ENCODE measurements around the gene CLPTM1L.

CLPTM1L gene

DNA sequence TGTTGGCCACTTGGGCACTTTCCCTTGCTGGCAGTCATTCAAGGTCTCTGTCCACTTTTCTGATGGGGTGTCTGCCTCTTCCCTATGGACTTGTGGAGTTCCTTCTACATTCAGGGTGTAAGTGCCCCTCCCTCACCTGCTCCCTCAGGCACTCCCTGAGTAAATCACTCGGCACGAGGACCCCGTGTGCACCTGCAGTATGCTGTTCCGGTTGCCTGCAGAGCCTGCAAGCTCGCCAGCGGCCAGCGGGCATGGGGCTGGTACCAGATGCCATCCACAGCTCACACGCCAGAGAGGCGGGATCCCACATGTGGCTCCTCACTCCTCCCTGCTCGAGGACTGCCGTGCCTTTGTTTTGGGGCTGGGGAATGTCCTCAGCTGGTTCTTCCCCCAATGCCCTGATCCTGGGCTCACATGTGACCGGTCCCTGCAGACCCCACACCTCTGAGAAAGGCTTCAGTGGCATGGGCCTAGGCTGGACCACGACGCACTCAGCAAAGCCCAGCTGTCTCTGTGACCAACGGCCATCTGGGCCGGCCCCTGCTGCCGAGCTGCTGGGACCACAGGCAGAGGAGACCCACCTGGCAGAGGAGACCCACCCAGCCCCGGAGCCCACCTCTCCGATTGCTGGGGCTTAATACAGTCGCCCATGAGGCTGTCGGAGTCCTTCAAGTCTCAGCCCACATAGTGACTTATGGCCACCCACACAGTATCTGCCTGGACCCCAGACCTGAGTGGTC, 46.1 kb upstream of the CLPTM1L start:
- H3K9ac ChIP-seq (ENCODE audit: low read depth, low read length, poor library complexity, severe bottlenecking) = no peak overlapping the region
- H3K36me3 ChIP-seq (ENCODE audit: insufficient read depth, low read length) = no peaks in the 10 kb centered on the region
- no peaks in the 10 kb centered on the region for H3K9me2 ChIP-seq (replicated peaks; ENCODE audit: low read depth, low read length)
- H3K4me3 ChIP-seq (ENCODE audit: low read length, poor library complexity, severe bottlenecking) = no peak overlapping the region
- H3K4me2 ChIP-seq (ENCODE audit: low read depth, low read length, poor library complexity, severe bottlenecking) = no peak overlapping the region
- H3F3A ChIP-seq (ENCODE audit: low read depth) = no peaks in the 10 kb centered on the region
- H2AFZ ChIP-seq (ENCODE audit: low read length) = no peak overlapping the region
- no peak for TF ChIP-seq EZH2phosphoT487 (IDR thresholded peaks at IDR 0.05; ENCODE audit: borderline replicate concordance)
- TF ChIP-seq, protein P1, sequence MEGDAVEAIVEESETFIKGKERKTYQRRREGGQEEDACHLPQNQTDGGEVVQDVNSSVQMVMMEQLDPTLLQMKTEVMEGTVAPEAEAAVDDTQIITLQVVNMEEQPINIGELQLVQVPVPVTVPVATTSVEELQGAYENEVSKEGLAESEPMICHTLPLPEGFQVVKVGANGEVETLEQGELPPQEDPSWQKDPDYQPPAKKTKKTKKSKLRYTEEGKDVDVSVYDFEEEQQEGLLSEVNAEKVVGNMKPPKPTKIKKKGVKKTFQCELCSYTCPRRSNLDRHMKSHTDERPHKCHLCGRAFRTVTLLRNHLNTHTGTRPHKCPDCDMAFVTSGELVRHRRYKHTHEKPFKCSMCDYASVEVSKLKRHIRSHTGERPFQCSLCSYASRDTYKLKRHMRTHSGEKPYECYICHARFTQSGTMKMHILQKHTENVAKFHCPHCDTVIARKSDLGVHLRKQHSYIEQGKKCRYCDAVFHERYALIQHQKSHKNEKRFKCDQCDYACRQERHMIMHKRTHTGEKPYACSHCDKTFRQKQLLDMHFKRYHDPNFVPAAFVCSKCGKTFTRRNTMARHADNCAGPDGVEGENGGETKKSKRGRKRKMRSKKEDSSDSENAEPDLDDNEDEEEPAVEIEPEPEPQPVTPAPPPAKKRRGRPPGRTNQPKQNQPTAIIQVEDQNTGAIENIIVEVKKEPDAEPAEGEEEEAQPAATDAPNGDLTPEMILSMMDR (conservative IDR thresholded peaks at IDR 0.05; ENCODE audit: low read length) = no peak
- no peaks in the 10 kb centered on the region for H4K20me1 ChIP-seq (ENCODE audit: insufficient read depth, low read length, poor library complexity, severe bottlenecking)
- H3K27me3 ChIP-seq (ENCODE audit: insufficient read depth, low read length, poor library complexity, severe bottlenecking) = no peaks in the 10 kb centered on the region
- no peaks in the 10 kb centered on the region for H3K79me2 ChIP-seq (ENCODE audit: insufficient read depth, low read length)
- no peaks in the 10 kb centered on the region for H3K9me3 ChIP-seq (ENCODE audit: insufficient read depth, low read depth, low read length)
- H3K4me1 ChIP-seq (ENCODE audit: insufficient read depth, low read length, poor library complexity, severe bottlenecking) = peaks cover 13% of the 10 kb centered on the region

DNA sequence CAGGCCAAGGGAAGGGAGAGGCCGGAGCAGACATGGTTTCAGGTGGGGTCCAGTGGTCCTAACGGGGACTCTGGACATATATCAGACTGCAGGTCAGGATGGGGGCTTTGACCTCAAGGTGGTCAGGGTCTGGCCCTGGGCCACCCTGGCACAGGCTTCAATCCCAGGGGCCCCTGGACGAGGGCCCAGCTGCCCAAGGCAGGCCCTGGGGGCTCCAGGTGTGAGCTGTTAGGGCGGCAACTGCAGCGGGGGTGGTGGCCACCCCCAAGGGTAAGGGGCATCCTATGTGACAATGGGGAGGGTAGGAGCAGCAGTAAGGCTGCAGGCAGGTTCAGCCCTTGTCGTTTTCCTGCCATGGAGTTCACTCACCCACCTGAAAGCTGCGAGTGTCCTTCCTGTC, 45.4 kb upstream of the CLPTM1L start:
- no peaks in the 10 kb centered on the region for H3F3A ChIP-seq (ENCODE audit: low read depth)
- TF ChIP-seq, protein P1 (conservative IDR thresholded peaks at IDR 0.05; ENCODE audit: low read length) = no peak
- no peaks in the 10 kb centered on the region for H3K9me3 ChIP-seq (ENCODE audit: insufficient read depth, low read depth, low read length)
- no peaks in the 10 kb centered on the region for H3K27me3 ChIP-seq (ENCODE audit: insufficient read depth, low read length, poor library complexity, severe bottlenecking)
- H3K9me2 ChIP-seq (replicated peaks; ENCODE audit: low read depth, low read length) = no peaks in the 10 kb centered on the region
- no peaks in the 10 kb centered on the region for H3K36me3 ChIP-seq (ENCODE audit: insufficient read depth, low read length)
- H3K4me2 ChIP-seq (ENCODE audit: low read depth, low read length, poor library complexity, severe bottlenecking) = no peak overlapping the region
- no peaks in the 10 kb centered on the region for H3K79me2 ChIP-seq (ENCODE audit: insufficient read depth, low read length)
- H3K4me1 ChIP-seq (ENCODE audit: insufficient read depth, low read length, poor library complexity, severe bottlenecking) = peaks cover 17% of the 10 kb centered on the region
- H4K20me1 ChIP-seq (ENCODE audit: insufficient read depth, low read length, poor library complexity, severe bottlenecking) = no peaks in the 10 kb centered on the region
- no peak overlapping the region for H3K4me3 ChIP-seq (ENCODE audit: low read length, poor library complexity, severe bottlenecking)
- H2AFZ ChIP-seq (ENCODE audit: low read length) = no peak overlapping the region
- H3K9ac ChIP-seq (ENCODE audit: low read depth, low read length, poor library complexity, severe bottlenecking) = no peak overlapping the region

DNA sequence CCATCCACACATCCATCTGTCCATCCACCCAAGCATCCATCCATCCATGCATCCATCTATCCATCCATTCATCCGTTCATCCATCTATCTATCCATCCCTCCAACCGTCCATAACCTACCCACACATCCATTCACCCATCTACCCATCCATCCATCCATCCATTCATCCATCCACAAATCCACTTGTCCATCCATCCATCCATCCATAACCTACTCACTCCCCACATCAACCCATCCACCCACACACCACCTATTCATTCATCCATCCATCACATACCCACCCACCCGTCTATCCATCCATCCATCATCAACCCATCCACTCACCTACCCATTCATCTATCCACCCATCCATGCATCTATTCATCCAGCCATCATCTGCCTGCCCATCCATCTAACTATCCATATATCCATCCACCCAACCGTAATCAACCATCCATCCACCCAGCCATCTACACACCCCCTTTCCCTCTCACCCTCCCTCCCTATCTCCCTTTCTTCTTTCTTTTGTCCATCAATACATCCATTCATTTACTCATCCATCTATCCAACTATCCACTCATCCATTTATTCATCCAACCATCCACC, 43.6 kb upstream of the CLPTM1L start:
- Histone ChIP-seq H3K9ac (ENCODE audit: low read depth, low read length, poor library complexity, severe bottlenecking) (no peak overlapping the region), H3K36me3 (ENCODE audit: insufficient read depth, low read length) (no peaks in the 10 kb centered on the region), H2AFZ (ENCODE audit: low read length) (no peak overlapping the region), H4K20me1 (ENCODE audit: insufficient read depth, low read length, poor library complexity, severe bottlenecking) (no peaks in the 10 kb centered on the region), H3K4me3 (ENCODE audit: low read length, poor library complexity, severe bottlenecking) (no peak overlapping the region), H3K4me1 (ENCODE audit: insufficient read depth, low read length, poor library complexity, severe bottlenecking) (peaks cover 13% of the 10 kb centered on the region), H3K4me2 (ENCODE audit: low read depth, low read length, poor library complexity, severe bottlenecking) (no peak overlapping the region), H3K27me3 (ENCODE audit: insufficient read depth, low read length, poor library complexity, severe bottlenecking) (no peaks in the 10 kb centered on the region), H3F3A (ENCODE audit: low read depth) (no peaks in the 10 kb centered on the region), H3K9me2 (replicated peaks; ENCODE audit: low read depth, low read length) (no peaks in the 10 kb centered on the region), H3K9me3 (ENCODE audit: insufficient read depth, low read depth, low read length) (no peaks in the 10 kb centered on the region), H3K79me2 (ENCODE audit: insufficient read depth, low read length) (no peaks in the 10 kb centered on the region)
- TF ChIP-seq EZH2phosphoT487 (IDR thresholded peaks at IDR 0.05; ENCODE audit: borderline replicate concordance) = no peak
- TF ChIP-seq, protein P1 (conservative IDR thresholded peaks at IDR 0.05; ENCODE audit: low read length) = no peak

All from Loucy (cell line).